ENCODE results near the gene CLSTN2. TPM values are rescaled to one million over a fixed set of nuclear protein-coding genes. Genes with fewer than 3 reads are reported as not detected.

The CLSTN2 gene
- total RNA-seq, 1 experiment from 2014 or later, result 0.68 TPM

GRCh38 chr3:140441006-140441405 lies 506.0 kb downstream of the CLSTN2 start:
- Histone ChIP-seq H3K23me2 (ENCODE audit: insufficient read length, low read depth, low read length, poor library complexity, severe bottlenecking) (no peaks in the 10 kb centered on the region), H3T11ph (ENCODE audit: low read length) (no peak overlapping the region), H3K23ac (ENCODE audit: insufficient read length, low read depth, low read length) (no peak overlapping the region), H2BK12ac (ENCODE audit: insufficient read length, low read depth, low read length) (no peak overlapping the region), H3K27me3 (ENCODE audit: insufficient read depth, low read length) (no peaks in the 10 kb centered on the region), H3K4ac (ENCODE audit: low read depth, low read length) (no peak overlapping the region), H3K14ac (ENCODE audit: insufficient read depth, low read length) (no peak overlapping the region), H3K9me3 (ENCODE audit: control insufficient read depth, low read depth, low read length) (no peaks in the 10 kb centered on the region), H3K79me2 (ENCODE audit: insufficient read depth, low read length) (no peaks in the 10 kb centered on the region), H3K4me2 (ENCODE audit: insufficient read depth, insufficient read length, low read length) (no peak overlapping the region), H2AK5ac (ENCODE audit: insufficient read length, low read length) (no peak overlapping the region), H4K5ac (ENCODE audit: insufficient read length, low read depth, low read length) (no peak overlapping the region), H3K4me1 (ENCODE audit: insufficient read depth, low read length) (no peaks in the 10 kb centered on the region), H3K9ac (ENCODE audit: extremely low read depth, insufficient read length, low read length) (no peak overlapping the region), H4K20me1 (ENCODE audit: control insufficient read depth, insufficient read depth, insufficient read length) (no peaks in the 10 kb centered on the region), H3K56ac (ENCODE audit: insufficient read length, low read depth, low read length) (no peak overlapping the region), H2BK15ac (ENCODE audit: low read depth, low read length) (no peak overlapping the region), H4K91ac (ENCODE audit: insufficient read length, low read depth, low read length) (no peak overlapping the region), H2BK20ac (ENCODE audit: low read depth, low read length, poor library complexity, severe bottlenecking) (no peak overlapping the region), H3K27ac (ENCODE audit: insufficient read length, low read depth, low read length) (no peak overlapping the region), H2AFZ (ENCODE audit: low read length) (no peak overlapping the region), H3K79me1 (ENCODE audit: insufficient read depth, low read depth, low read length, poor library complexity, severe bottlenecking) (no peaks in the 10 kb centered on the region), H3K18ac (ENCODE audit: insufficient read length, low read depth, low read length) (no peak overlapping the region), H2BK5ac (ENCODE audit: insufficient read length, low read length) (no peak overlapping the region), H4K8ac (replicated peaks; ENCODE audit: insufficient read length, low read depth, low read length) (no peak overlapping the region), H2BK120ac (ENCODE audit: low read depth, low read length, poor library complexity, severe bottlenecking) (no peak overlapping the region)
- Mint-ChIP-seq H3K27me3 (ENCODE audit: low read depth) (peaks cover 4% of the 10 kb centered on the region; the same call in 1 of the 2 replicates), H3K36me3 (ENCODE audit: insufficient read depth in 1 of 3, low read depth in 3 of 3) (no peaks in the 10 kb centered on the region), H3K4me1 (peaks cover 2 to 7% of the 10 kb centered on the region in 2 experiments; a peak in 3 of 4 replicates), H3K4me3 (no peak overlapping the region), H3K27ac (no peak overlapping the region; a peak in 1 of 7 replicates), H3K9me3 (no peaks in the 10 kb centered on the region)
- TF ChIP-seq CTCF (conservative IDR thresholded peaks at IDR 0.05), result no peak
- no CpG with 5 or more reads among the region's 2 CpGs for WGBS (ENCODE audit: extremely low coverage, insufficient read length, low lambda C conversion rate)
- no peak for DNase-seq

All from H9 (cell line).